Measurements from ENCODE around the gene SLC2A8.

SLC2A8 gene

DNA sequence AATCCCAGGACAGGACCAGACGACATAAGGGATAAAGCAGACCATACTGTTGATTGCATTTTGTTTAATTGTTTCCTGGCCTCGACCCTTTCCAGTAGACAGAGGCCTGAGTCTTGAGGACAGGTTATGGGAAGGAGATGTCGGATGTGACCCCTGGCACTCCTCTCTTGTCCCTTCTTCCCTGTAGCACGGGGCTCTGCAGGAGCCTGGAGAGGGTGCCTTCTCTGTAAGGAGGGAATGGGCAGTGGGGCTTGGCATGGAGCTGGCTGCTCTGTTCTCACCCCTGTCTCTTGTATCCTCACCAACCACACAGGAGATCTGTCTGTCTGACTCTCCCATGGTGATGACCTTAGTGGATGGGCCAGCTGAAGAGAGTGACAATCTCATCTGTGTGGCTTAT, 40.1 kb upstream of the SLC2A8 start:
- no peak for DNase-seq (ENCODE audit: low spot score)
- in situ Hi-C loops (cut with MboI; ENCODE audit: low pct_unique_long_range_greater_than_20kb, low sequenced_read_pairs, unreplicated experiment) = no loop called here

DNA sequence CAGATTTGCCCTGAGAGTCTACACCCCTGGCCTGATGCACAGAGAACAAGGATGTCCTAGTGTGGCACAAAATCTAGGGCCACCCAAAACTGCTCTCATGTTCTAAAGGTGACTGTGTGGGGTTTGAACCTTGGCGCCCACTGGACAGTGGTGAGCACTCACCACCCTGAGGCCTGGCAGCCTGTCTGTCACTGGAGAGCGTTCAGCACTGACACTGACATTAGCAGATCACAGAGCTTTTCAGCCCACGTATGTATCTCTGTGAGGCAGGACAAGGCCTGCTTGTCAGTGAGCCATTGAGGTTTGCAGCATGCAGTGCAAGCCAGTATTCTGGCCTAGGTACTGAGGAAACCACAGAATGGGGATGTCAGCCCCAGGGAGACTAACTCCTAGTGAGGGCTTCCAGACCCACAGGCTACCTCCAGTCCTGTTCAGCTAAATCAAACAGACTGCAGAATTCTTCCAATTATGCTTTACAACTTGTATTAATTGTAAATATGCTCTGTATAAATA, 38.9 kb upstream of the SLC2A8 start:
- in situ Hi-C loops (cut with MboI; ENCODE audit: low pct_unique_long_range_greater_than_20kb, low sequenced_read_pairs, unreplicated experiment) = no loop called here
- TF ChIP-seq, protein P1, sequence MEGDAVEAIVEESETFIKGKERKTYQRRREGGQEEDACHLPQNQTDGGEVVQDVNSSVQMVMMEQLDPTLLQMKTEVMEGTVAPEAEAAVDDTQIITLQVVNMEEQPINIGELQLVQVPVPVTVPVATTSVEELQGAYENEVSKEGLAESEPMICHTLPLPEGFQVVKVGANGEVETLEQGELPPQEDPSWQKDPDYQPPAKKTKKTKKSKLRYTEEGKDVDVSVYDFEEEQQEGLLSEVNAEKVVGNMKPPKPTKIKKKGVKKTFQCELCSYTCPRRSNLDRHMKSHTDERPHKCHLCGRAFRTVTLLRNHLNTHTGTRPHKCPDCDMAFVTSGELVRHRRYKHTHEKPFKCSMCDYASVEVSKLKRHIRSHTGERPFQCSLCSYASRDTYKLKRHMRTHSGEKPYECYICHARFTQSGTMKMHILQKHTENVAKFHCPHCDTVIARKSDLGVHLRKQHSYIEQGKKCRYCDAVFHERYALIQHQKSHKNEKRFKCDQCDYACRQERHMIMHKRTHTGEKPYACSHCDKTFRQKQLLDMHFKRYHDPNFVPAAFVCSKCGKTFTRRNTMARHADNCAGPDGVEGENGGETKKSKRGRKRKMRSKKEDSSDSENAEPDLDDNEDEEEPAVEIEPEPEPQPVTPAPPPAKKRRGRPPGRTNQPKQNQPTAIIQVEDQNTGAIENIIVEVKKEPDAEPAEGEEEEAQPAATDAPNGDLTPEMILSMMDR (IDR thresholded peaks at IDR 0.05; ENCODE audit: extremely low read depth, insufficient read depth, missing control alignments) = no peak
- no peak for DNase-seq (ENCODE audit: low spot score)

More for the DNA sequence above, 40.1 kb upstream of the SLC2A8 start:
- TF ChIP-seq, protein P1 (IDR thresholded peaks at IDR 0.05; ENCODE audit: extremely low read depth, insufficient read depth, missing control alignments) = no peak

DNA sequence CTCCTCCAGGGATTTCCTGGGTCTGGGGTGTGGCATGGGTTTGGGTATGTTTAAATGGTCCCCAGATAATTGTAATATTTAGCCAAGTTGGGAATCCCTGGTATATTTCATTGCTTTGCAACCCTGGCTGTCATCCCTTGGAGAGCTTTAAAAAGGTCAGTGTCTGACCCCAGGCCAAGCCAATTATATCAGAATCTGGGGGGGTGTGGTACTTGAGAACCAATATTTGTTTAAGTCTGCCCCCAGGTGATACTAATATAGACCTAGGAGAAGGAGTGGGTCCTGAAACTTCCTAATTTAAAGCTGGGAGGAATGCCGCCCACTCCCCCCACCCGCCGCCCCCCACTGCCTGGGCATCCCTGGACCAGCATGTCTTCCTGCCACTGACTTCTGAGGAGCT, 38.2 kb upstream of the SLC2A8 start:
- in situ Hi-C loops (cut with MboI; ENCODE audit: low pct_unique_long_range_greater_than_20kb, low sequenced_read_pairs, unreplicated experiment) = no loop called here
- no peak for DNase-seq (ENCODE audit: low spot score)
- TF ChIP-seq, protein P1 (IDR thresholded peaks at IDR 0.05; ENCODE audit: extremely low read depth, insufficient read depth, missing control alignments) = no peak

DNA sequence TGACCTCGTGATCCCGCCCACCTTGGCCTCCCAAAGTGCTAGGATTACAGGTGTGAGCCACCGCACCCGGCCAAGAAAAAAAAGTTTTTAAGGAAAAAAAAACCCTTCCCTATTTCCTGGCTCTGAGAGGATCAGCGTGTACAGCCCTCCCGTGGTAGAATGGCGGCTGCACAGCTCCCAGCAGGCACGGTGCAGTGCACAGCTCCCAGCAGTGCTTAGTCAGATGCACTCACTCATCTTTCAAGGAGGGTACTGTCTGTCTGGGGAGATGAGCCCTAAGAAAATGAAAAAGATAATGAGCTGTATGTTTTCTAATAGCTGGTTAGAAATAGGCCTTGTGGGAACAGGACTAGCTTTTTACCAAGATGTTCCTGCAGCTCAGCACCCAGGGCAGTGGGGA, 36.7 kb upstream of the SLC2A8 start:
- TF ChIP-seq, protein P1 (IDR thresholded peaks at IDR 0.05; ENCODE audit: extremely low read depth, insufficient read depth, missing control alignments) = no peak
- no peak for DNase-seq (ENCODE audit: low spot score)
- in situ Hi-C loops (cut with MboI; ENCODE audit: low pct_unique_long_range_greater_than_20kb, low sequenced_read_pairs, unreplicated experiment) = no loop called here

DNA sequence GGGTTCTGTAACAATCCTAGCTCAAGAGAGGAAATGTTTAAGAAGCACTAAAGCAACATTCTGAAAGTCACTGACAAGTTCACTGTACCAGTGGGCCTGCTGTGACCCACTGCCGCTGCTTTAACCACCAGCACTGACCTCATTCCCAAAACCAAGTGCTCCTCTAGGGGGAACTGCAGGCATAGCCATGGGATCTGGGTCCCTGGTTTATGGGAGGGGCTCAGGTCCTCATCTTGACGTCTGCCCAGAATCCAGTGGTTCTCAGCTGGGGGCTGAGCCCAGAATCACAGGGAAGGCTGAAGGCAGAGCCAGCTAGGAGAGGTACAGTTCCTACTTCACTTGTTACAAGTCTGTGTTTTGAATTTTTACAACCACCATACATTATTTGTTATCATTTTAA, 36.1 kb upstream of the SLC2A8 start:
- DNase-seq (ENCODE audit: low spot score) = no peak
- in situ Hi-C loops (cut with MboI; ENCODE audit: low pct_unique_long_range_greater_than_20kb, low sequenced_read_pairs, unreplicated experiment) = no loop called here
- TF ChIP-seq, protein P1 (IDR thresholded peaks at IDR 0.05; ENCODE audit: extremely low read depth, insufficient read depth, missing control alignments) = no peak

DNA sequence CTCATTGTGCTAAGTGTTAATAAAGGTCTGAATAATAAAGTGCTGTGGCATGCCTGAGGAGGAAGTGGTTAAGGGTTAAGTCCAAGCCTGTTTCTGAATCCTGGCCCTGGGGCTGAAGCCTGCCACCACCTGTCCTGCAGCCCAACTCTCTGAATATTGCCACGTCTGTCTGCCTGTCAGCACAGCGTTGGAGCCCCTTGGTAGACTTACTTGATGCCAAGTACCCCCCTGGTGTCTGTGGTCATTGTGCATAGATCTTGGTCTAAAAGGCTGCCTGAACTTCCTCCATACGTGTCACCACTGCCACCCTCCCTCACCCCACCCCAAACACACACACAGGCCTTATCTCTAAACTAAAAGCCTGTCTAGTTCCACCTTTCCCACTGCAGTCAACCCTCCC, 35.4 kb upstream of the SLC2A8 start:
- in situ Hi-C loops (cut with MboI; ENCODE audit: low pct_unique_long_range_greater_than_20kb, low sequenced_read_pairs, unreplicated experiment) = no loop called here
- no peak for DNase-seq (ENCODE audit: low spot score)
- TF ChIP-seq, protein P1 (IDR thresholded peaks at IDR 0.05; ENCODE audit: extremely low read depth, insufficient read depth, missing control alignments) = no peak

DNA sequence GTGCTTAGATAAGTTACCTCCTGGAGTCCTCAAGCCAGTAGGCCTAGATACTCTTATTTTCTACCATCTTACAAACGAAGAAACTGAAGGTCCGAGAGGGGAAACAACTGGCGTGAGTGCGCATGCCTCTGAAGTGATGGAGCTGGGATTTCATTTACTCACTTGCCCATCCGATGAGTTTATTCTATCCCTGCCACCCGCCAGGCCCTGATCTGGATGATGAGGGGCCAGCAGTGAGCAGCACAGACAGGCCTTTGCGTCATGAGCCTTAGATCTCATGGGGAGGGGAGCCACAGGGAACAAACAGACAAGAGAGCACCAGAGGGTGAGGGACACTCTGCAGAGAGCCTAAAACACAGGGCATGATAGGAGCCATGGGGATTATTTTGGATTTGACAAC, 34.1 kb upstream of the SLC2A8 start:
- TF ChIP-seq, protein P1 (IDR thresholded peaks at IDR 0.05; ENCODE audit: extremely low read depth, insufficient read depth, missing control alignments) = no peak
- in situ Hi-C loops (cut with MboI; ENCODE audit: low pct_unique_long_range_greater_than_20kb, low sequenced_read_pairs, unreplicated experiment) = no loop called here
- no peak for DNase-seq (ENCODE audit: low spot score)
